WTC11 (cell line): ENCODE results near the gene GRIN2C. TPM values are rescaled to one million over a fixed set of nuclear protein-coding genes. Genes with fewer than 3 reads are reported as not detected.

Experiments
- ATAC-seq: fragments of 200-7000 bp; cut with Tn5 transposase; 2 replicates; pipeline ENCODE4 v1.10.0; 2021; ENCODE audit warnings: mild to moderate bottlenecking, moderate library complexity
- CTCF ChIA-PET: fragments of 300-600 bp; sonication (Branson Sonifier 250); formaldehyde crosslinking; loops from one replicate; lab custom pipeline; 2021; ENCODE audit warnings: antibody characterized with exemption; lab: Charles Lee
- POLR2A ChIA-PET: fragments of 350-600 bp; sonication (Branson Sonifier 250); formaldehyde crosslinking; loops from one replicate; lab custom pipeline; 2021; ENCODE audit warnings: antibody characterized with exemption; lab: Charles Lee
- DNase-seq: peaks from one replicate; pipeline ENCODE4 v3.0.0; 2021; ENCODE audit warnings: low spot score
- H3K27ac Mint-ChIP-seq: 2 replicates; pipeline ENCODE4 v1.8.0; 2021; ENCODE audit warnings: mixed read lengths
- H3K27me3 Mint-ChIP-seq: 2 replicates; pipeline ENCODE4 v1.8.0; 2021; ENCODE audit warnings: low read depth, mild to moderate bottlenecking, moderate library complexity, mixed read lengths
- H3K36me3 Mint-ChIP-seq: 2 replicates; pipeline ENCODE4 v1.8.0; 2021; ENCODE audit warnings: mixed read lengths
- H3K4me1 Mint-ChIP-seq: 2 replicates; pipeline ENCODE4 v1.8.0; 2022; ENCODE audit warnings: mixed read lengths
- H3K4me3 Mint-ChIP-seq: 2 replicates; pipeline ENCODE4 v1.8.0; 2021; ENCODE audit warnings: mild to moderate bottlenecking, moderate library complexity, mixed read lengths
- H3K9me3 Mint-ChIP-seq: 2 replicates; pipeline ENCODE4 v1.8.0; 2021; ENCODE audit warnings: mixed read lengths
- ATF1 ChIP-seq: sonication (generic); formaldehyde crosslinking; IDR thresholded peaks from 2 replicates; pipeline ENCODE4 v1.8.1; 2023; ENCODE audit warnings: mild to moderate bottlenecking, moderate library complexity, missing genetic modification reagents
- CBFB ChIP-seq: sonication (generic); formaldehyde crosslinking; IDR thresholded peaks from 2 replicates; pipeline ENCODE4 v1.8.1; 2022; ENCODE audit warnings: mild to moderate bottlenecking, low read depth, missing genetic modification reagents
- CREB1 ChIP-seq: sonication (generic); formaldehyde crosslinking; IDR thresholded peaks from 2 replicates; pipeline ENCODE4 v1.8.0; 2023; ENCODE audit warnings: mild to moderate bottlenecking, missing genetic modification reagents
- E2F4 ChIP-seq: sonication (generic); formaldehyde crosslinking; IDR thresholded peaks from 2 replicates; pipeline ENCODE4 v1.8.1; 2022; ENCODE audit warnings: low read depth, mild to moderate bottlenecking, moderate library complexity, missing genetic modification reagents, borderline replicate concordance
- ETV6 ChIP-seq: sonication (generic); formaldehyde crosslinking; IDR thresholded peaks from 2 replicates; pipeline ENCODE4 v1.8.1; 2022; ENCODE audit warnings: mild to moderate bottlenecking, missing genetic modification reagents
- FOXJ3 ChIP-seq: sonication (generic); formaldehyde crosslinking; IDR thresholded peaks from 2 replicates; pipeline ENCODE4 v1.9.0; 2021; ENCODE audit warnings: missing genetic modification reagents, mild to moderate bottlenecking, borderline replicate concordance
- FOXK1 ChIP-seq: sonication (generic); formaldehyde crosslinking; IDR thresholded peaks from 2 replicates; pipeline ENCODE4 v1.8.0; 2022; ENCODE audit warnings: mild to moderate bottlenecking, moderate library complexity, missing genetic modification reagents
- FOXP1 ChIP-seq: sonication (generic); formaldehyde crosslinking; IDR thresholded peaks from 2 replicates; pipeline ENCODE4 v1.8.0; 2022; ENCODE audit warnings: missing genetic modification reagents, mild to moderate bottlenecking, moderate library complexity, borderline replicate concordance
- GTF2I ChIP-seq: fragments of 250-450 bp; sonication (Bioruptor Pico); conservative IDR thresholded peaks from 2 replicates; pipeline ENCODE4 v1.4.0; 2021; ENCODE audit warnings: mild to moderate bottlenecking
- IRF2 ChIP-seq: sonication (generic); formaldehyde crosslinking; IDR thresholded peaks from 2 replicates; pipeline ENCODE4 v1.8.0; 2022; ENCODE audit warnings: low read depth, missing genetic modification reagents, borderline replicate concordance
- JAZF1 ChIP-seq: fragments of 250-450 bp; sonication (Bioruptor Pico); IDR thresholded peaks from 2 replicates; pipeline ENCODE4 v1.9.0; 2021; ENCODE audit warnings: moderate library complexity, mild to moderate bottlenecking, inconsistent platforms
- KAT7 ChIP-seq: sonication (generic); formaldehyde crosslinking; IDR thresholded peaks from 2 replicates; pipeline ENCODE4 v1.8.1; 2023; ENCODE audit warnings: missing genetic modification reagents, mild to moderate bottlenecking, borderline replicate concordance
- OVOL2 ChIP-seq: fragments of 250-450 bp; sonication (Bioruptor Pico); IDR thresholded peaks from 2 replicates; pipeline ENCODE4 v1.9.0; 2021; ENCODE audit warnings: mild to moderate bottlenecking, borderline replicate concordance
- RELA ChIP-seq: sonication (generic); formaldehyde crosslinking; IDR thresholded peaks from 2 replicates; pipeline ENCODE4 v1.8.1; 2022; ENCODE audit warnings: missing genetic modification reagents, mild to moderate bottlenecking, borderline replicate concordance
- RORB ChIP-seq: fragments of 250-450 bp; sonication (Bioruptor Pico); IDR thresholded peaks from 2 replicates; pipeline ENCODE4 v1.9.0; 2021; ENCODE audit warnings: mild to moderate bottlenecking
- STAT6 ChIP-seq: sonication (generic); formaldehyde crosslinking; conservative IDR thresholded peaks from 2 replicates; pipeline ENCODE4 v1.8.1; 2023; ENCODE audit warnings: mild to moderate bottlenecking, low read depth, missing genetic modification reagents, moderate library complexity
- TEAD4 ChIP-seq: sonication (generic); formaldehyde crosslinking; IDR thresholded peaks from 2 replicates; pipeline ENCODE4 v1.8.0; 2022; ENCODE audit warnings: mild to moderate bottlenecking, missing genetic modification reagents
- TP53 ChIP-seq: sonication (generic); formaldehyde crosslinking; IDR thresholded peaks from 2 replicates; pipeline ENCODE4 v1.8.1; 2023; ENCODE audit warnings: mild to moderate bottlenecking, missing genetic modification reagents
- total RNA-seq: library from RNA; stranded (reverse); gene quantifications from 3 replicates; pipeline ENCODE4 v1.2.3, GENCODE V29; 2021
- TF ChIP-seq, protein P1 (sequence below): sonication (generic); formaldehyde crosslinking; conservative IDR thresholded peaks from 2 replicates; pipeline ENCODE4 v1.8.1; 2022; ENCODE audit warnings: mild to moderate bottlenecking, missing genetic modification reagents
- TF ChIP-seq, protein P2 (sequence below): fragments of 250-450 bp; sonication (Bioruptor Pico); IDR thresholded peaks from 2 replicates; pipeline ENCODE4 v1.9.0; 2021; ENCODE audit warnings: mild to moderate bottlenecking
- TF ChIP-seq, protein P3 (sequence below): sonication (generic); formaldehyde crosslinking; IDR thresholded peaks from 2 replicates; pipeline ENCODE4 v1.8.1; 2023; ENCODE audit warnings: mild to moderate bottlenecking, missing genetic modification reagents
- TF ChIP-seq, protein P4 (sequence below): sonication (generic); formaldehyde crosslinking; IDR thresholded peaks from 2 replicates; pipeline ENCODE4 v1.8.0; 2022; ENCODE audit warnings: mild to moderate bottlenecking, missing genetic modification reagents
- TF ChIP-seq, protein P5 (sequence below): sonication (generic); formaldehyde crosslinking; IDR thresholded peaks from 2 replicates; pipeline ENCODE4 v1.8.1; 2022; ENCODE audit warnings: mild to moderate bottlenecking, missing genetic modification reagents, moderate library complexity, borderline replicate concordance

The GRIN2C gene
- total RNA-seq, 1 experiment from 2014 or later: 0.31 TPM

DNA sequence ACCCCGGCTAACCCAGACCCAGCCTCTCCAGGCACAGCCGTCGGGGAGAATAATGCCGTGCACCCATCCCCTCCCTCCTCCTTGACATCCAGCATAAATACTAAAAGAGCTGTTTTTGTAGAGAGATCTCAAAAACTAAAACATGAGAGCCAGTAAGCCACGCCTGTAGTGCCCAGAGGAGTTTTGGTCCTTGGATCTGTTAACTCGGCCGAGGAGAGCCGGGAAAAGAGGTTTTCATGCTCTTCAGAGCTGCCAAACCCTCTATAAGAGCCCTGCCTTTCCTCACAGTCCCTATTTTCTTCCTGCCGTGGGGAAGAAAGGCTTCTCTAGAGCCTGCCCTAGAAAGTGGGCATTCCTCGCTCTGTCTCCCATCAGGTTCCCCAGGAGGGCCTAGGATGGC is 53.4 kb downstream of the GRIN2C start (continued):
- TF ChIP-seq, protein P1, sequence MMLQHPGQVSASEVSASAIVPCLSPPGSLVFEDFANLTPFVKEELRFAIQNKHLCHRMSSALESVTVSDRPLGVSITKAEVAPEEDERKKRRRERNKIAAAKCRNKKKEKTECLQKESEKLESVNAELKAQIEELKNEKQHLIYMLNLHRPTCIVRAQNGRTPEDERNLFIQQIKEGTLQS (CRISPR knock-in tag): no peak
- TF ChIP-seq, protein P2, sequence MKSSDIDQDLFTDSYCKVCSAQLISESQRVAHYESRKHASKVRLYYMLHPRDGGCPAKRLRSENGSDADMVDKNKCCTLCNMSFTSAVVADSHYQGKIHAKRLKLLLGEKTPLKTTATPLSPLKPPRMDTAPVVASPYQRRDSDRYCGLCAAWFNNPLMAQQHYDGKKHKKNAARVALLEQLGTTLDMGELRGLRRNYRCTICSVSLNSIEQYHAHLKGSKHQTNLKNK (CRISPR knock-in tag): no peak
- TF ChIP-seq STAT6 (no peak), E2F4 (CRISPR knock-in tag) (no peak), JAZF1 (CRISPR knock-in tag) (no peak), RORB (CRISPR knock-in tag) (no peak), OVOL2 (no peak), TEAD4 (no peak), FOXJ3 (CRISPR knock-in tag) (no peak)
- TF ChIP-seq, protein P3, sequence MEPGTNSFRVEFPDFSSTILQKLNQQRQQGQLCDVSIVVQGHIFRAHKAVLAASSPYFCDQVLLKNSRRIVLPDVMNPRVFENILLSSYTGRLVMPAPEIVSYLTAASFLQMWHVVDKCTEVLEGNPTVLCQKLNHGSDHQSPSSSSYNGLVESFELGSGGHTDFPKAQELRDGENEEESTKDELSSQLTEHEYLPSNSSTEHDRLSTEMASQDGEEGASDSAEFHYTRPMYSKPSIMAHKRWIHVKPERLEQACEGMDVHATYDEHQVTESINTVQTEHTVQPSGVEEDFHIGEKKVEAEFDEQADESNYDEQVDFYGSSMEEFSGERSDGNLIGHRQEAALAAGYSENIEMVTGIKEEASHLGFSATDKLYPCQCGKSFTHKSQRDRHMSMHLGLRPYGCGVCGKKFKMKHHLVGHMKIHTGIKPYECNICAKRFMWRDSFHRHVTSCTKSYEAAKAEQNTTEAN (CRISPR knock-in tag): no peak
- TF ChIP-seq, all 79 proteins: peak for 0

GRCh38 chr17:74805591-74805991 is 54.1 kb downstream of the GRIN2C start:
- ATAC-seq: peak; percentile 16
- POLR2A ChIA-PET: interaction anchor here (1.1 kb wide), 1 partner anchor 35 kb away, joined by 5 read pairs; no protein-coding TSS in a partner anchor
- Mint-ChIP-seq H3K36me3 (no peaks in the 10 kb centered on the region; the same call in 1 of the 2 replicates), H3K27me3 (no peaks in the 10 kb centered on the region), H3K4me3 (no peak overlapping the region), H3K4me1 (no peaks in the 10 kb centered on the region), H3K27ac (no peak overlapping the region), H3K9me3 (no peaks in the 10 kb centered on the region)
- CTCF ChIA-PET: interaction anchor here (0.5 to 2.2 kb wide), 12 partner anchors 11 to 149 kb away, joined by 3 to 7 read pairs (median 4); partner anchors contain the start of gene NAT9
- no peak for DNase-seq
- TF ChIP-seq KAT7 (CRISPR knock-in tag) (no peak), FOXK1 (CRISPR knock-in tag) (no peak), IRF2 (no peak), ETV6 (CRISPR knock-in tag) (no peak), RELA (no peak), GTF2I (CRISPR knock-in tag) (no peak)

- Mint-ChIP-seq H3K27me3 (no peaks in the 10 kb centered on the region), H3K27ac (no peak overlapping the region), H3K4me1 (no peaks in the 10 kb centered on the region), H3K36me3 (no peaks in the 10 kb centered on the region), H3K4me3 (no peak overlapping the region), H3K9me3 (no peaks in the 10 kb centered on the region)
- no peak for DNase-seq
- no peak for ATAC-seq
- CTCF ChIA-PET: interaction anchor here (1.2 to 2.2 kb wide), 3 partner anchors 12 to 38 kb away, joined by 4 to 7 read pairs (median 6); no protein-coding TSS in a partner anchor
- POLR2A ChIA-PET: no interaction called here
- TF ChIP-seq, protein P4, sequence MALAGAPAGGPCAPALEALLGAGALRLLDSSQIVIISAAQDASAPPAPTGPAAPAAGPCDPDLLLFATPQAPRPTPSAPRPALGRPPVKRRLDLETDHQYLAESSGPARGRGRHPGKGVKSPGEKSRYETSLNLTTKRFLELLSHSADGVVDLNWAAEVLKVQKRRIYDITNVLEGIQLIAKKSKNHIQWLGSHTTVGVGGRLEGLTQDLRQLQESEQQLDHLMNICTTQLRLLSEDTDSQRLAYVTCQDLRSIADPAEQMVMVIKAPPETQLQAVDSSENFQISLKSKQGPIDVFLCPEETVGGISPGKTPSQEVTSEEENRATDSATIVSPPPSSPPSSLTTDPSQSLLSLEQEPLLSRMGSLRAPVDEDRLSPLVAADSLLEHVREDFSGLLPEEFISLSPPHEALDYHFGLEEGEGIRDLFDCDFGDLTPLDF (CRISPR knock-in tag): no peak
- TF ChIP-seq FOXP1 (CRISPR knock-in tag) (no peak), CBFB (CRISPR knock-in tag) (no peak), FOXJ3 (CRISPR knock-in tag) (no peak), RORB (CRISPR knock-in tag) (no peak), CREB1 (no peak), TP53 (CRISPR knock-in tag) (no peak), STAT6 (no peak), ATF1 (CRISPR knock-in tag) (no peak)
- TF ChIP-seq, protein P5, sequence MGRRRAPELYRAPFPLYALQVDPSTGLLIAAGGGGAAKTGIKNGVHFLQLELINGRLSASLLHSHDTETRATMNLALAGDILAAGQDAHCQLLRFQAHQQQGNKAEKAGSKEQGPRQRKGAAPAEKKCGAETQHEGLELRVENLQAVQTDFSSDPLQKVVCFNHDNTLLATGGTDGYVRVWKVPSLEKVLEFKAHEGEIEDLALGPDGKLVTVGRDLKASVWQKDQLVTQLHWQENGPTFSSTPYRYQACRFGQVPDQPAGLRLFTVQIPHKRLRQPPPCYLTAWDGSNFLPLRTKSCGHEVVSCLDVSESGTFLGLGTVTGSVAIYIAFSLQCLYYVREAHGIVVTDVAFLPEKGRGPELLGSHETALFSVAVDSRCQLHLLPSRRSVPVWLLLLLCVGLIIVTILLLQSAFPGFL (CRISPR knock-in tag): no peak
These were observed 55.0 kb downstream of the GRIN2C start for GRCh38 chr17:74804683-74805082.
